ENCODE results near the gene CMTM6.

CMTM6 gene

DNA sequence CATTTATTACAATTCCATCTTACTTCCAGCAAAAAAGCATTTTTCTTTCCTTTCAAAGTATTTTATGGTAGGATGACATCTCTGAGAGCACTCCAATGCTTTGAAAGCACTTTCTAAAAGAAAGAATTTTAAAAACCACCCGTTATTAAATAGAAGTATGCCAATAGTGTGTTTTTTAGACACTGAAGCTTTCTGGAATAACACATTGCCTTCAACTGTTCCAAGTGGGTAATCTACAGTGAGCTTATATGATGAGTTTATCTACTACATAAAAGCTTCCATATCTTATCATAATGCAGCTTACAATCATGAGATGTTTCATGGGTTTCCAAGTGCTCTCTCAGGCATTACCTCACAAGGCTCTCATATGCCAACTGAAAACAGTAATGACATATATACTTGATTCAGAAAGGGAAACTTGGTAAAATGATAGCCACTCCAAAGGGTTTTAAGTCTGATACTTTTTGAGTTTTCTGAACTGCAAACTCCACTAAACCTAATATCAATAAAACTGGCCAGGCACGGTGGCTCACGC lies 14.1 kb downstream of the CMTM6 start:
- TF ChIP-seq, protein P1, sequence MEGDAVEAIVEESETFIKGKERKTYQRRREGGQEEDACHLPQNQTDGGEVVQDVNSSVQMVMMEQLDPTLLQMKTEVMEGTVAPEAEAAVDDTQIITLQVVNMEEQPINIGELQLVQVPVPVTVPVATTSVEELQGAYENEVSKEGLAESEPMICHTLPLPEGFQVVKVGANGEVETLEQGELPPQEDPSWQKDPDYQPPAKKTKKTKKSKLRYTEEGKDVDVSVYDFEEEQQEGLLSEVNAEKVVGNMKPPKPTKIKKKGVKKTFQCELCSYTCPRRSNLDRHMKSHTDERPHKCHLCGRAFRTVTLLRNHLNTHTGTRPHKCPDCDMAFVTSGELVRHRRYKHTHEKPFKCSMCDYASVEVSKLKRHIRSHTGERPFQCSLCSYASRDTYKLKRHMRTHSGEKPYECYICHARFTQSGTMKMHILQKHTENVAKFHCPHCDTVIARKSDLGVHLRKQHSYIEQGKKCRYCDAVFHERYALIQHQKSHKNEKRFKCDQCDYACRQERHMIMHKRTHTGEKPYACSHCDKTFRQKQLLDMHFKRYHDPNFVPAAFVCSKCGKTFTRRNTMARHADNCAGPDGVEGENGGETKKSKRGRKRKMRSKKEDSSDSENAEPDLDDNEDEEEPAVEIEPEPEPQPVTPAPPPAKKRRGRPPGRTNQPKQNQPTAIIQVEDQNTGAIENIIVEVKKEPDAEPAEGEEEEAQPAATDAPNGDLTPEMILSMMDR (IDR thresholded peaks at IDR 0.05; ENCODE audit: low read depth, low read length), result no peak
- no peak for DNase-seq (ENCODE audit: extremely low read depth, low read depth)

DNA sequence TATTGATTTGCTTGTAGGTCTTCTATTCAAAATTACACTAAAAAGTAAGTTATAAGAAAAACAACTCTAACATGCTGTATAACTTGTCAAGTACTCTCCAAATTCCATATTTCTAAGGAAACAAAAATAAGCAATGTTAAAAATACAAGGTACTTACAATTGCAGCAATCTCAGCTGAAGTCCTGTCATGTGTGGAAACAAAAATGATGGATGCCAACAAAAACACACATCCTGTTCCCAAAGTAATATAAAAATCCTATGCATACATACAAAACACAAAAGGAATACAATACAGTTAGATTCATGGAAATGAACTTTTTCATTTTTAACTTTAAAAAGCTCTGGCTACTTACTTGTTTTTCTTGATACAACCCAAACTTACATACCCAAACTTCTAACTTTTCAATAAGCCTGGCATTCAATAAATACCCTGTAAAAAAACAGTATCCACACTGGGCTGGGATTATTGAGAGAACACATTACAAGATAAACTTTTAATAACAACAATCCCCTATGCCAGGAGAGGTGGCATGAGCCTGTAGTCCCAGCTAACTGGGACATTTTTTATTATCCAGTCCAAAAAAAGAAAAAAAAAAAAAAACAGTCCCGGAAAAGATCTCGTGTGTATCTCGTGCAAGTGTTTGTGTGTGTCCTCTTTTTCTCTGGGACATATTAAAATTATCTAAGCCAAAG lies 14.7 kb downstream of the CMTM6 start:
- TF ChIP-seq, protein P1 (IDR thresholded peaks at IDR 0.05; ENCODE audit: low read depth, low read length), result no peak
- no peak for DNase-seq (ENCODE audit: extremely low read depth, low read depth)

DNA sequence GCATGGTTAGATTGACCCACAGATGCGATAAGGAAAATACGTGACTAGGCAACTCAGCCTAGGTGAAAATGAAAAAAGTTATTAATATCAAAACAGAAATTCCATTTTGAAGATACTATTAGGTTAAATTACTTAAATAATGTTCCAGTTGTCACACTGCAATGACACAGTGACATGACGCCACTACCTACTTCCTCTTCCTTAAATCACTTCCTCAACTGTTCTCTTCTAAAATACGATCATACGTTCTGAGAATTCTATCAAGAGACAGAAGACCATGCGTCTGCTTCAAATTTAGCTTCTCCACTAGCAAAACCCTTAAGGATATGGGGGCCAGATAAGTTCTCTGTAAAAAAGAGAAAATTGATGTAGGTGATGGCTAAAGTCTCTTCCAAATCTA lies 18.2 kb downstream of the CMTM6 start:
- no peak for DNase-seq (ENCODE audit: extremely low read depth, low read depth)
- TF ChIP-seq, protein P1 (IDR thresholded peaks at IDR 0.05; ENCODE audit: low read depth, low read length), result no peak

DNA sequence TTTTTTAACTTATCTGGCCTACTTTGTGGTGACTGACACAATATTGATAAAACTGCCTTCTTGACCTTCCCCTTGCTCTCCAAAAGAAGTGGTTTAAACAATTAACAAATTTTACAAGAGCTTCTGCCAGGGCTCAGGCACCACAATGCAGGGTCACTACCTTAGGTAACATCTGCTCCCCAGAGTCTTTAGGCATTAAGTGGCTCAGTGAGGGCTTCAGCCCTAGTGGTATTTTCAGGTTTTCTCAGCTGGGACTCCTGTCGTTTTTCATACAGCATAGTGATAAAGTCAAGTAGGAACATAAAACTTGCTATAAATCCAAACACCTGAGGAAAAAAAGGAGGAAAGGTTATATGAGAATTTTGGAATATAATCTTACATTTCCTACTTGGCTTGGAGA lies 18.9 kb downstream of the CMTM6 start:
- DNase-seq (ENCODE audit: extremely low read depth, low read depth), result no peak
- TF ChIP-seq, protein P1 (IDR thresholded peaks at IDR 0.05; ENCODE audit: low read depth, low read length), result no peak

DNA sequence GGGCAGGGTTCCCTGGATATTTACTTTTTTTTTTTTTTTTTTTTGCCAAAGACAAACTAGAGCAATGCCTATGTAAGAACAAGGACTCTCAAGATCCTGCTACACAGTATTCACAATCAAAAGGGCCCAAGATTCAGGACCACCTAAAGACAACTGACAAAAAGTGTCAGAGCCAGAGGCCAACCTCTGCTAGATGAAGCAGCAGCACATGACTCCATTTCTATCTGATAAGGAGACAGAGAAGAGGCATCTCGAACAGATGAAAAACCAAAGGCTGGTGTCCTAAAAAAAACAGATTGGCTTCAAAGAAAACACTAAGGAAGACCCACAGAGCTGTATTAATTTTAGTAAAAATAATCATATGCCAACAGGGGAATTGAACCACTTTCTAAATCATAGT lies 20.0 kb downstream of the CMTM6 start:
- DNase-seq (ENCODE audit: extremely low read depth, low read depth), result no peak
- TF ChIP-seq, protein P1 (IDR thresholded peaks at IDR 0.05; ENCODE audit: low read depth, low read length), result no peak

DNA sequence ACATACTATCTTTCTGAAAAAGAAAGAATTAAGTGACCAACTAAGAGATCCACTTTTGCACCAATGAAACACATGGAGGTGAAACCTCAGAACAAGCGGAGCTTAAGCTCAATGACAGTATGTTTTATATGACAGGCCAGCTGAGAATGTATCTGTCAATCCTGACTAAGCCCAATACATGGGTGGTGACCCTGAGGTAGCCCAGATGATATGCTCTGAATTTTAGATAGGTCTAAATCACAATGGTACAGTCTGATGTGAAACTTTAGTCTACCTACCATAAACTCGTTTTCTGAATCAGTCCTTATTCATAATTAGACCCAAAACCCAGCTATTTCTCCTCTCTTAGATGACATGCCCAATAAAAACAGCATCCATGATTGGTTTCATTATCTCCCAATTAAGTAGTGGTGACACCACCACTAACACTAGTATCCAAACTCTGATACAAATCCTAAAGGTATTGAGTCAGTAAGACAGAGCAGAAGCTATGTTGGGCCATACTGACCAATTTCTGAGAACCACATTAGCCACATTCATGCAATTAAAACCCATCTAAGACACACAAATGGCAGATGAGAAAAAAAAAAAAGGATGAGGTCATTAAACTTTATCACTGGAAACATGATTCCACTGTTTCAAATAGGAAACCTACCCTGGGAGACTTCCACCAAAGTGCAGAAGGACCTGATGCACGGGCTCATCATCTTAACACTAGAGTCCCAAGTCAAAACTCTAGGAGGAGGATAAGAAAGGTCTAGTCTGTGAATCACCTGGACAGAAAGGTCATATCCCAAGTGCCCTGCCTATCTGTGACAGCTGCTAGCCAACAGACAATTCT lies 20.6 kb downstream of the CMTM6 start:
- TF ChIP-seq, protein P1 (IDR thresholded peaks at IDR 0.05; ENCODE audit: low read depth, low read length), result no peak
- no peak for DNase-seq (ENCODE audit: extremely low read depth, low read depth)

DNA sequence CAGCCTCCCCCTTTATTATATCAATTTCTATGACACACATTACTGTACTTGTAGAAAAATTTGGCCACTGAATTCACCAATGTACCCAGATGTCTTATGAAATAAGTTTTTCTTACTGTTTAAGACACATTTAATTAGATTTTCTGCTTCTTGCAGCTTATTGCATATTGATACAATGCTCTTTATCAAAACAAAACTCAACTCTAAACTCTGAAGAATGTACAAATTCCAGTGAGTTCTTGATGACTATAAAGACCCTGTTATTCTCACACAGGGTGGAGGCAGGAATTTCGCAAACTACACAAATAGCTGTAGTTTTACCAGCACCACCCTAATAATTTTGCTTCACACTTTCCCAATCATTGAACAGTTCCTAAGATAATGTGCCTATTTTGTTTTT lies 22.0 kb downstream of the CMTM6 start:
- no peak for DNase-seq (ENCODE audit: extremely low read depth, low read depth)
- TF ChIP-seq, protein P1 (IDR thresholded peaks at IDR 0.05; ENCODE audit: low read depth, low read length), result no peak
